GM18951 (cell line): Measurements from ENCODE around the gene CCDC57.
A peak's percentile ranks its signal among the peaks of the same experiment; 100 is the strongest.
"Not testable (repeated sequence)": the region's sequence is repeated elsewhere in the genome, so short reads cannot be mapped to it uniquely, and the experiment has no call there.

Experiments used
- POLR2A ChIP-seq: IDR thresholded peaks from 4 replicates; pipeline ENCODE4 v1.6.1; 2011; ENCODE audit warnings: mild to moderate bottlenecking; ENCODE audit not compliant: insufficient read length, insufficient read depth; ENCODE audit errors: extremely low read depth
- in situ Hi-C: fragments of 300-500 bp; cut with MboI; formaldehyde crosslinking; loops from one replicate; pipeline ENCODE4 v1.12.0; 2022; ENCODE audit warnings: low sequenced_read_pairs, mixed read lengths, inconsistent platforms; ENCODE audit not compliant: unreplicated experiment

CCDC57 gene

DNA sequence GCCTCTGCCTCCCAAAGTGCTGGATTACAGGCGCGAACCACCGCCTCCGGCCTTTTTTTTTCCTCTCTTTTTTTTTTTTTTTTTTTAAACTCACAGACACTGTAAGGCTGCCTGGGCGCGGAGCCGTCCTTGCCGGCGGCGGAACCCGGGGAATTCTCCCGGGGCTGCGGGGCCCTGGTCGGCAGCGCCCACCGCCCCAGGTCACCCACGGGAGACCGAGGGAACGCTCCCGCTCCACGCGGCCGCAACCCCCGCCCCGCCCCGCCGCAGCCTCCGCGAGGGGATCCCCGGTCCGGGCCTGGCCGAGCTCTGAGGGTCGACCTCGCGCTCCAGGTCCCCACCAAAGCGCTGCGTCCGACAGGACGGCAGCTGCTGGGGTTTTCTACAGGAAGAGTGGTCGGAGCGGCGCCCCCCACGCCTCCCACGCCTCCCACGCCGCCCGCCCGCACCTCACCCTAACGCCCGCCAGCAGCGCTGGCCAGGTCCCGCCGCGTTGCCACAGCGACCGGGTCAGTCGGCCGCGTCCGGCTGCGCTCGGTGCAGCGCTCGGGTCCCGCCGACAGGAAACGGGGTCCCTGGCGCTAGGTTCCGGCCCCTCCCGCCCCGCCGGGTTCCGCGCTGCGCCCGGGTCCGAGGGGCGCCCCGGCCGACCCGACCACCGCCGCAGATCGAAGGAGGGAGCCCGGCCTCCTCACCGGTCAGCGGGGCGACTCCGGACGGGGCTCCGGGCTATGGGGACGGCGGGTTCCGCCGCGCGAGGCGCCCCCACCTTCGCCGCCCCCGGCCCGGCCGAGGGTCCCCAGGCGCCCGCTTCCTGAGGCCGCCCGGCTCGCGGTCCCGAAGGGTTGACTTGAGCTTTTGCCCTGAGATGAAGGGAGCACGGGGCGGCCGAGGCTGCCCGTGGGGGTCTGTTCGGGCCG, at the start of gene CCDC57:
Gene CCDC57, minus strand, starts transcription at position 512 of the 920 bp plus-strand sequence. CDS start 10,898 bp downstream, outside the sequence.
- peak; percentile 58 for TF ChIP-seq POLR2A
- in situ Hi-C loops: no loop called here

DNA sequence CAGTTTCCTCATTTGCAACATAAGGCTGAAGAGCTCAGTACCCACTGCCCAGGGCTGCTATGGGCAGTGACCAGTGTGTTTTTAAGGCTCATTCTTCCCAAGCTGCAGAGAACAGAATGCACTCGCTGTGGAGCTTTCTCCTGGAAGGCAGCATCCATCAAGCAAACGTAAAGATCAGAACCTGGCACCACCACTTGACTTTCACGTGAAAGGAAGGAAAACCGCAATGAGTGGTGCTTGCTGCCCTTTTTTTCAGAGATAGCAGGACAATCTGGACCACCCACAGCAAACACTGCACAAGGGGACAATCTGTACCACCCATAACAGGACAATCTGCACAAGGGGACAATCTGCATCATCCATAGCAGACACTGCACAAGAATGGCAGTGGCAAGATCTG, 49.7 kb upstream of the CCDC57 start:
- in situ Hi-C loops: no loop called here
- TF ChIP-seq POLR2A: no peak

DNA sequence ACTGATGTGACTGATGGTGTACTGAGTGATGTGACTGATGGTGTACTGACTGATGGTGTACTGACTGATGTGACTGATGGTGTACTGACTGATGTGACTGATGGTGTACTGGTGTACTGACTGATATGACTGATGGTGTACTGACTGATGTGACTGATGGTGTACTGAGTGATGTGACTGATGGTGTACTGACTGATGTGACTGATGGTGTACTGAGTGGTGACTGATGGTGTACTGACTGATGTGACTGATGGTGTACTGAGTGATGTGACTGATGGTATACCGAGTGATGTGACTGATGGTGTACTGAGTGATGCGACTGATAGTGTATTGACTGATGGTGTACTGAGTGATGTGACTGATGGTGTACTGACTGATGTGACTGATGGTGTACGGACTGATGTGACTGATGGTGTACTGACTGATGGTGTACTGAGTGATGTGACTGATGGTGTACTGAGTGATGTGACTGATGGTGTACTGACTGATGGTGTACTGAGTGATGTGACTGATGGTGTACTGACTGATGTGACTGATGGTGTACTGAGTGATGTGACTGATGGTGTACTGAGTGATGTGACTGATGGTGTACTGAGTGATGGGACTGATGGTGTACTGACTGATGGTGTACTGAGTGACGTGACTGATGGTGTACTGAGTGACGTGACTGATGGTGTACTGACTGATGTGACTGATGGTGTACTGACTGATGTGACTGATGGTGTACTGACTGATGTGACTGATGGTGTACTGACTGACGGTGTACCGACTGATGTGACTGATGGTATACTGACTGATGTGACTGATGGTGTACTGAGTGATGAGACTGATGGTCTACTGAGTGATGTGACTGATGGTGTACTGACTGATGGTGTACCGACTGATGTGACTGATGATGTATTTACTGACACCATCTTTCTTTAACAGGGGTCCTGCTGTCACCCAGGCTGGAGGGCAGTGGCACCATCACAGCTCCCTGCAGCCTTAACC, 47.6 kb upstream of the CCDC57 start:
- in situ Hi-C loops: not testable (repeated sequence)

GRCh38 chr17:82258555-82258954, 45.9 kb upstream of the CCDC57 start:
- in situ Hi-C loops: no loop called here
- TF ChIP-seq POLR2A: no peak

DNA sequence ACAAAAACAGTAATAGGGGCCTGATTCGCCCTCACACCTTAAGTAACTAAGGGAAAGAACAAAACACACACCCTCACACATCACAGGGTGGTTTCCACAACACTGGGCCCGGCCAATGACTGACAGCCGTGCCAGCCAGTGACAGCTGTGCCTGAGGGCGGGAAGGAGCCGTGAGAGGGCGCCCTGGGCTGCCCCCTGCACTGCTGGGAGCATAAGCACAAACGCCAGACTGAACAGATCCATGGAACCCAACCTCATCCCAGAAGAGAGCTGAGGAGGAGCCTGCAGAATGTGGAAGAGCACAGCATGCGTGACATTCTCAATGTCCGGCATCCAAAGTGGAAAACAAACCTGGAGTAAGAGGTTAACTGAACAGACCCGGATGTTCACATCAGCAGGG, 44.8 kb upstream of the CCDC57 start:
- in situ Hi-C loops: no loop called here
- TF ChIP-seq POLR2A: no peak

DNA sequence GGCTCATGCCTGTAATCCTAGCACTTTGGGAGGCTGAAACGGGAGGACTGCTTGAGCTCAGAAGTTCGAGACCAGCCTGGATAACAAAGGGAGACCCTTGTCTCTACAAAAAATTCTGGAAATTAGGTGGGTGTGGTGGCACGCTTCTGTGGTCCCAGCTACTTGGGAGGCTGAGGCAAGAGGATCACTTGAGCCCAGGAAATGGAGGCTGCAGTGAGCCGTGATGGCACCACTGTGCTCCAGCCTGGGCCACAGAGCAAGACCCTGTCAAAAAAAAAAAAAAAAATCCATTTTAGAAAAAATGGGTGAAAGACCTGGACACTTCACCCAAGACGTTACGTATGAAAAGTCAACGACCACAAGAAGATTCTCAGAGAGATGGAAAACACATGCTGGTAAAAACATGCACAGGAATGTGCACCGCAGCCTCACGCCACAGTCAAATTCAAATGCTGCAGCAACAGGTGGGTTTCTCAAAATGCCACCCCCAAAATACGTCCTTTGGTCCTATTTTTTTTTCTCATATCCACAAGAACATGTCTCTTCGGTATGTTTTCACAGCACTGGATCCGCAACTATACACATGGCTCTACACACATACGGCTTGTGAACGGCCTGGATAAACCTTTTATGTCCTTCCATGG, 43.7 kb upstream of the CCDC57 start:
- no peak for TF ChIP-seq POLR2A
- in situ Hi-C loops: no loop called here

DNA sequence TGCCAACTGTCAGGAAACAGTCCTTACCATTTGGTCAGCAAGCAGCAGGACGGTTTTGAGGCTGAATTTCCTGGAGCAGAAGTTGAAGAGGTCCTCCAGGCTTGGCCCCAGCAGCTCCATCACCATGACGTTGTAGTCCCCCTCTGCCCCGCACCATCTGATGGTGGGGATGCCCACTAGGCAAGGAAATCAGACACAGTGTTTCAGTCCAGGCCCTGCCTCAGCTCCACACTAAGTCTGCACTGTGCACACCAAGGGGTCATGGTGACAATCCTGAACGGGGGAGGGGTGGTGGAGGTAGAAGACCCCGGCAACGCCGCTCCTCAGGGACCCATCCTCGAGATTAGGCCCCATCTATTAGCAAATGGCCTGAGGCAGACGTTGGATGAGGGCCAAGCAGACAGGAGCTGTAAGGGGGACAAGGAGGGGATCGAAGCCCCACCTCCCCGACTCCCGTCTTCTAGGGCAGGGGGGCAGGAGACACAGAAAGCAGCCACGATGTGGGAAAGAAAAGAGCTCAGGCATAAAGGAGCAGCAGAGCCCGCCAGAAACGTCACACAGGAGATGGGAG, 42.8 kb upstream of the CCDC57 start:
- no peak for TF ChIP-seq POLR2A
- in situ Hi-C loops: no loop called here

- in situ Hi-C loops: not testable (repeated sequence)
These were observed 42.1 kb upstream of the CCDC57 start for GRCh38 chr17:82254746-82255145.

- in situ Hi-C loops: not testable (repeated sequence)
These were observed 41.5 kb upstream of the CCDC57 start for GRCh38 chr17:82254096-82254495.

DNA sequence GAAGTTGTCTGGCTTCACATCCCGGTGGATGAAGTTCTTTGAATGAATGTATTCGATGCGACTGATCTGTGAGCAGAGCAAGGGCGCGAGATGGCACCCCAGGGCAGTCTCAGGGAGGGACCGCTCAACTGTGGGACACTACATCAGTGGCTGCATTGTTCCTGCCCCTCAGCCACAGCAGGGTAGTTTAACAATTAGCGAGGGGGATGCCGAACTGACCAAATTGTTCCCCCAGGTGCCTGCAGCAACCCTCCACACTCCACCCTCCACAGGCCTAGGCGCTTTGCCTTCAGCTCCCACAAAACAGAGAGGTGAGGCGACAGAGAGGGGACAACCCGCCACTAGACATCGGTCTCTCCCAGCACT, 40.5 kb upstream of the CCDC57 start:
- in situ Hi-C loops: no loop called here
- no peak for TF ChIP-seq POLR2A

DNA sequence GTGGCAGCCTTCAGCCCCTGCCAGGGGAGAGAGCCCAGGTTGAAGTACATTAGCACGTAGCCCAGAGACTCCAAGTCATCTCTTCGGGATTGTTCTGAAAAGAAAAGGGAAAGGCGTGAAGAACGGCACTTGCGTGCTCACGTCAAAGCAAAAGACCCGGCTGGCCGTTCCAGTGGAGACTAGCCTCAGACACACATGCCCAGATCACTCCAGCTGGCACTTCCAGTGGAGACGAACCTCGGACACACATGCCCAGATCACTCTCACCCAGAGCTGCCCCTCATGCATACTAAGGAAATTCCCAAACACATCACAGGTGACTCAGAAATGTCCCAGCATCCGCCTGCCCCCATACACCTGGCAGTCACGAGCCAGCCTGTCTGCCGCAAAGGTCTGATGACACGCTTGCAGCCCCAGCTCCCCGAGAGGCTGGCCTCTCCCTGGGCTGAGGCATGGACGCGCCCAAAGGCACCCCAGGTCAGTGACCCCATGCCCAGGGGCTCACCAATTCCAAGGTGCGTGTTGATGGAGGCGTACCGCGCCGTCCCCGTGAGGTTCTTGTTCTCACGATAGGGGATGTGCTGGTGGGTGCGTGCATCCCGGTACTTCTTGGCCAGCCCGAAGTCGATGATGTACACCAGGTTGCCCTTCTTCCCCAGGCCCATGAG, 40.0 kb upstream of the CCDC57 start:
- TF ChIP-seq POLR2A: no peak
- in situ Hi-C loops: no loop called here

GRCh38 chr17:82250868-82251500, 38.3 kb upstream of the CCDC57 start:
- no peak for TF ChIP-seq POLR2A
- in situ Hi-C loops: no loop called here
